Gastrocnemius medialis (tissue), 4 donors: ENCODE data around the gene ETF1. TPM values are rescaled to one million over a fixed set of nuclear protein-coding genes. Genes with fewer than 3 reads are reported as not detected.

Experiments used
- ATAC-seq, 2 donors: fragments of 150-250 bp; one replicate each; pipeline ENCODE4 v1.9.1; 2016
- DNase-seq, 2 donors: peaks; one replicate each; pipeline ENCODE4 v3.0.0-alpha.2; 2019
- H3K27ac ChIP-seq, 4 donors: fragments of 200-600 bp; sonication (generic); 1 replicate in 1 of 4; 2 replicates in 3 of 4; pipeline ENCODE4 v1.5.1; 2016 to 2018; ENCODE audit warnings: mild to moderate bottlenecking in 2 of 4, moderate library complexity in 1 of 4
- H3K27me3 ChIP-seq, 3 donors: fragments of 200-600 bp; sonication (generic) in 2 of 3; 1 replicate in 1 of 3; 2 replicates in 2 of 3; pipeline versions ENCODE4 v1.5.1 to v1.6.0; 2016 to 2019; ENCODE audit warnings: mild to moderate bottlenecking in 1 of 3, moderate library complexity in 1 of 3
- H3K36me3 ChIP-seq, 2 donors: fragments of 200-600 bp; sonication (generic) in 1 of 2; one replicate each; pipeline ENCODE4 v1.5.1; 2017 to 2018
- H3K4me1 ChIP-seq, 2 donors: fragments of 200-600 bp; sonication (generic) in 1 of 2; one replicate each; pipeline ENCODE4 v1.5.1; 2016 to 2017; ENCODE audit warnings: mild to moderate bottlenecking in 2 of 2
- H3K4me3 ChIP-seq, 4 donors: fragments of 200-600 bp; sonication (generic) in 3 of 4; 1 replicate in 1 of 4; 2 replicates in 3 of 4; pipeline ENCODE4 v1.5.1; 2016 to 2019; ENCODE audit warnings: mild to moderate bottlenecking in 2 of 4
- H3K9me3 ChIP-seq, 3 donors: fragments of 200-600 bp; sonication (generic) in 2 of 3; 1 replicate in 1 of 3; 2 replicates in 2 of 3; pipeline ENCODE4 v1.5.1; 2016 to 2019
- CTCF ChIP-seq, 5 experiments: fragments of 450-650 bp in 3 of 5; fragments of 200-600 bp in 2 of 5; sonication (generic) in 2 of 5; IDR thresholded peaks in 4 of 5; conservative IDR thresholded peaks in 1 of 5; 1 replicate in 4 of 5; 2 replicates in 1 of 5; pipeline ENCODE4 v1.5.1; 2016 to 2019; ENCODE audit warnings: antibody characterized with exemption in 5 of 5, mild to moderate bottlenecking in 3 of 5, moderate library complexity in 3 of 5
- POLR2A ChIP-seq, 2 donors: fragments of 450-650 bp; IDR thresholded peaks; one replicate each; pipeline ENCODE4 v1.6.1; 2017; ENCODE audit warnings: antibody characterized with exemption in 2 of 2, mild to moderate bottlenecking in 2 of 2, moderate library complexity in 2 of 2
- in situ Hi-C, 4 donors: fragments of 200-750 bp; cut with MboI; loops; one replicate each; pipeline versions ENCODE4 v1.15.0 to v1.8.0; 2017; ENCODE audit warnings: low sequenced_read_pairs in 4 of 4
- intact Hi-C: fragments of 100-400 bp; cut with DNase I; formaldehyde crosslinking; loops from one replicate; pipeline ENCODE4 v1.15.1; 2023; ENCODE audit warnings: low total_unique reads
- total RNA-seq, 4 donors: library from RNA; depleted of rRNA; stranded (reverse); fragments of >200 nt; gene quantifications; one replicate each; pipeline versions ENCODE4 v1.1.0 to v1.2.3, GENCODE V29; 2016

ETF1 gene
- total RNA-seq, 4 donors from 2014 or later, result 99.9 to 139 (median 117) TPM

- H3K4me1 ChIP-seq, result peaks cover 67% of the 10 kb centered on the region in 2 donors
- no peaks in the 10 kb centered on the region for H3K9me3 ChIP-seq
- H3K27me3 ChIP-seq, result no peaks in the 10 kb centered on the region
- ATAC-seq (peak; percentile 25 to 26), DNase-seq (peak in 1 of 2 donors; percentile 5)
- in situ Hi-C loops (no loop called here), intact Hi-C loops (loop anchor here (5.0 kb wide), 1 partner anchor 155 kb away; no protein-coding TSS in a partner anchor)
- TF ChIP-seq POLR2A (IDR thresholded peaks at IDR 0.05), result no peak
- peak in 2 of 5 experiments; percentile 5 to 8 for TF ChIP-seq CTCF (IDR thresholded peaks at IDR 0.05 in 4 of 5, conservative IDR thresholded peaks at IDR 0.05 in 1 of 5)
- H3K27ac ChIP-seq, result peak overlapping the region; percentile 97 to 100 (median 98)
- peak overlapping the region; percentile 85 to 98 (median 96) for H3K4me3 ChIP-seq
- no peaks in the 10 kb centered on the region for H3K36me3 ChIP-seq
Measured at GRCh38 chr5:138542180-138542955, 668 bp downstream of the ETF1 start.

- intact Hi-C loops, result loop anchor here (5.0 kb wide), 1 partner anchor 154 kb away; no protein-coding TSS in a partner anchor
- Histone ChIP-seq H3K4me3 (peak overlapping the region; percentile 85 to 98 (median 96)), H3K4me1 (peaks cover 60 to 67% of the 10 kb centered on the region in 2 donors), H3K36me3 (no peaks in the 10 kb centered on the region), H3K27ac (peak overlapping the region; percentile 97 to 100 (median 98)), H3K9me3 (no peaks in the 10 kb centered on the region), H3K27me3 (no peaks in the 10 kb centered on the region)
- in situ Hi-C loops, result no loop called here
- TF ChIP-seq POLR2A (IDR thresholded peaks at IDR 0.05) (no peak), CTCF (IDR thresholded peaks at IDR 0.05 in 4 of 5, conservative IDR thresholded peaks at IDR 0.05 in 1 of 5) (no peak)
- ATAC-seq (no peak), DNase-seq (no peak)
Measured at GRCh38 chr5:138541511-138542179, 1.4 kb downstream of the ETF1 start.

- intact Hi-C loops, result loop anchor here (5.0 kb wide), 1 partner anchor 152 kb away; no protein-coding TSS in a partner anchor
- no peak for DNase-seq
- peak overlapping the region; percentile 15 to 98 (median 90) for H3K4me3 ChIP-seq
- TF ChIP-seq POLR2A (IDR thresholded peaks at IDR 0.05) (no peak), CTCF (IDR thresholded peaks at IDR 0.05 in 4 of 5, conservative IDR thresholded peaks at IDR 0.05 in 1 of 5) (no peak)
- no peaks in the 10 kb centered on the region for H3K27me3 ChIP-seq
- peak overlapping the region; percentile 97 to 100 (median 98) for H3K27ac ChIP-seq
- no peaks in the 10 kb centered on the region for H3K36me3 ChIP-seq
- ATAC-seq, result no peak
- in situ Hi-C loops, result no loop called here
- peaks cover 48 to 65% of the 10 kb centered on the region in 2 donors for H3K4me1 ChIP-seq
- H3K9me3 ChIP-seq, result no peaks in the 10 kb centered on the region
Measured at GRCh38 chr5:138539791-138540190, 3.2 kb downstream of the ETF1 start.

GRCh38 chr5:138538943-138539627 is 4.0 kb downstream of the ETF1 start:
- in situ Hi-C loops (no loop called here), intact Hi-C loops (no loop called here)
- DNase-seq (no peak), ATAC-seq (no peak)
- no peaks in the 10 kb centered on the region for H3K36me3 ChIP-seq
- H3K4me1 ChIP-seq, result peaks cover 49 to 66% of the 10 kb centered on the region in 2 donors
- TF ChIP-seq POLR2A (IDR thresholded peaks at IDR 0.05) (no peak), CTCF (IDR thresholded peaks at IDR 0.05 in 4 of 5, conservative IDR thresholded peaks at IDR 0.05 in 1 of 5) (no peak)
- no peaks in the 10 kb centered on the region for H3K27me3 ChIP-seq
- peak overlapping the region; percentile 8 to 100 (median 66) for H3K27ac ChIP-seq
- no peak overlapping the region for H3K4me3 ChIP-seq
- no peaks in the 10 kb centered on the region for H3K9me3 ChIP-seq
